Panc1 (cell line): ENCODE measurements around the gene SNRPA.

Experiments
- CTCF ChIP-seq: fragments of 450-650 bp; IDR thresholded peaks from 2 replicates; pipeline ENCODE4 v1.5.1; 2017; ENCODE audit warnings: mild to moderate bottlenecking
- POLR2AphosphoS5 ChIP-seq: IDR thresholded peaks from 2 replicates; pipeline ENCODE4 v1.6.1; 2012; ENCODE audit warnings: mild to moderate bottlenecking, low read depth, low read length, moderate library complexity
- REST ChIP-seq, 2 experiments: IDR thresholded peaks; 2 replicates each; pipeline ENCODE4 v1.6.1; 2011 to 2012; ENCODE audit warnings: low read depth in 2 of 2, control low read depth in 1 of 2, low read length in 1 of 2, mild to moderate bottlenecking in 1 of 2, moderate library complexity in 1 of 2; ENCODE audit not compliant: insufficient read depth in 1 of 2
- SIN3A ChIP-seq: IDR thresholded peaks from 2 replicates; pipeline ENCODE4 v1.6.1; 2012; ENCODE audit warnings: low read depth, mild to moderate bottlenecking, low read length, moderate library complexity, borderline replicate concordance; ENCODE audit not compliant: insufficient read depth
- TCF7L2 ChIP-seq: IDR thresholded peaks from 2 replicates; pipeline ENCODE4 v1.6.1; 2011; ENCODE audit warnings: mild to moderate bottlenecking, low read depth, low read length, inconsistent platforms

GRCh38 chr19:40785526-40785925, 34.5 kb downstream of the SNRPA start:
- TF ChIP-seq CTCF (no peak), TCF7L2 (no peak), POLR2AphosphoS5 (no peak), REST (IDR thresholded peaks at IDR 0.05; ENCODE audit: insufficient read depth in 1 of 2, low read depth in 2 of 2, low read length in 1 of 2) (no peak), SIN3A (no peak)
